CD4-positive, alpha-beta T cell treated with Interleukin-10 for 1 hour (primary cell): ENCODE data around the gene TNFRSF25.
"Not testable (repeated sequence)": the region's sequence is repeated elsewhere in the genome, so short reads cannot be mapped to it uniquely, and the experiment has no call there.

Experiments used
- DNase-seq: peaks from one replicate; pipeline ENCODE4 v3.0.0-alpha.2; 2020

TNFRSF25 gene

GRCh38 chr1:6467224-6467623, 1.3 kb upstream of the TNFRSF25 start:
- no peak for DNase-seq

GRCh38 chr1:6466751-6467150, 778 bp upstream of the TNFRSF25 start:
- DNase-seq = no peak

- peak; percentile 56 for DNase-seq
These were observed 440 bp downstream of the TNFRSF25 start for GRCh38 chr1:6465461-6466005.

- no peak for DNase-seq
These were observed 1.1 kb downstream of the TNFRSF25 start for GRCh38 chr1:6464915-6465314.

- peak; percentile 59 for DNase-seq
These were observed 1.5 kb downstream of the TNFRSF25 start for GRCh38 chr1:6464514-6464836.

GRCh38 chr1:6463120-6463412, 2.9 kb downstream of the TNFRSF25 start:
- no peak for DNase-seq

GRCh38 chr1:6462412-6463119, 3.4 kb downstream of the TNFRSF25 start:
- no peak for DNase-seq

- DNase-seq = no peak
These were observed 4.2 kb downstream of the TNFRSF25 start for GRCh38 chr1:6461538-6462411.

- no peak for DNase-seq
These were observed 4.9 kb downstream of the TNFRSF25 start for GRCh38 chr1:6461051-6461530.

- DNase-seq = peak; percentile 94
These were observed 5.5 kb downstream of the TNFRSF25 start for GRCh38 chr1:6460301-6461050.

GRCh38 chr1:6459850-6460265, 6.1 kb downstream of the TNFRSF25 start:
- peak; percentile 77 for DNase-seq

- DNase-seq = no peak
These were observed 9.0 kb downstream of the TNFRSF25 start for GRCh38 chr1:6456800-6457466.

- DNase-seq = not testable (repeated sequence)
These were observed 10.0 kb downstream of the TNFRSF25 start for GRCh38 chr1:6455752-6456520.

- peak; percentile 56 for DNase-seq
These were observed 10.9 kb downstream of the TNFRSF25 start for GRCh38 chr1:6454856-6455751.

GRCh38 chr1:6453895-6454855, 11.8 kb downstream of the TNFRSF25 start:
- DNase-seq = not testable (repeated sequence)

- no peak for DNase-seq
These were observed 15.0 kb downstream of the TNFRSF25 start for GRCh38 chr1:6450943-6451373.

GRCh38 chr1:6450486-6450885, 15.5 kb downstream of the TNFRSF25 start:
- DNase-seq = not testable (repeated sequence)

- no peak for DNase-seq
These were observed 15.9 kb downstream of the TNFRSF25 start for GRCh38 chr1:6450005-6450450.
